K562 (cell line): ENCODE results near the gene N4BP2L1.

Experiments
- ARNT ChIP-seq, 2 experiments: fragments of 450-650 bp; IDR thresholded peaks; 2 replicates each; pipeline ENCODE4 v1.6.1; 2016; ENCODE audit warnings: mild to moderate bottlenecking in 1 of 2
- ELK1 ChIP-seq: sonication (generic); formaldehyde crosslinking; IDR thresholded peaks from 2 replicates; pipeline ENCODE4 v1.8.1; 2022; ENCODE audit warnings: missing genetic modification reagents
- GATAD2B ChIP-seq: fragments of 450-650 bp; IDR thresholded peaks from 2 replicates; pipeline ENCODE4 v1.6.1; 2017; ENCODE audit warnings: mild to moderate bottlenecking, borderline replicate concordance
- JUNB ChIP-seq: fragments of 450-650 bp; formaldehyde crosslinking; conservative IDR thresholded peaks from 2 replicates; pipeline ENCODE4 v1.4.0; 2020; ENCODE audit warnings: mild to moderate bottlenecking
- SP1 ChIP-seq: sonication (generic); formaldehyde crosslinking; IDR thresholded peaks from 2 replicates; pipeline ENCODE4 v1.8.1; 2022; ENCODE audit warnings: mild to moderate bottlenecking, missing genetic modification reagents
- TRIM28 ChIP-seq: fragments of 450-650 bp; IDR thresholded peaks from 2 replicates; pipeline ENCODE4 v1.6.1; 2017
- ZFPM2 ChIP-seq: fragments of 250-450 bp; sonication (Bioruptor Pico); IDR thresholded peaks from 2 replicates; pipeline ENCODE4 v1.5.1; 2022; ENCODE audit warnings: mild to moderate bottlenecking

DNA sequence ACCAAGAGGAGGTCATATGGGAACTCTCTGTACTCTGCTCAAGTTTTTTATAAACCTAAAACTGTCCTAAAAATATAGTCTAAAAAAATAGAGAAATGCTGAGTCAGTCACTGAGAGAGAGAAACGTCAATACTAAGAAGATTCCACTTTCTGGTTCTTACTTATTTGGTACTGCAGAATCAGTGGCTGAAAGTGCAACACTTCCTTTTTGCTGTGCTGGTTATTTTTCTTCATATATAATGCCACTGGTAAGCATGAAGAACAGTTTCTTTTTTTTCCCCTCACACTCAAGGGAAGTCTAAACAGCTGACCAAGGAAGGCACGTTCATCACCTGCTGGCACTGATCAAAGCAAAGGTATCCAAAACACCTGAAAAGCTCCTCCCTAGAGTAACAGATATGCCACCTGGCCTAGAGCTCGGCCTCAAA, 44.3 kb upstream of the N4BP2L1 start:
- no peak for TF ChIP-seq JUNB
- no peak for TF ChIP-seq GATAD2B
- TF ChIP-seq SP1 = no peak
- no peak for TF ChIP-seq ELK1 (CRISPR knock-in tag)
- no peak for TF ChIP-seq ARNT (IDR thresholded peaks at IDR 0.05)
- no peak for TF ChIP-seq TRIM28
- no peak for TF ChIP-seq ZFPM2 (CRISPR knock-in tag)
